ENCODE measurements around the gene TOR2A.

DNA sequence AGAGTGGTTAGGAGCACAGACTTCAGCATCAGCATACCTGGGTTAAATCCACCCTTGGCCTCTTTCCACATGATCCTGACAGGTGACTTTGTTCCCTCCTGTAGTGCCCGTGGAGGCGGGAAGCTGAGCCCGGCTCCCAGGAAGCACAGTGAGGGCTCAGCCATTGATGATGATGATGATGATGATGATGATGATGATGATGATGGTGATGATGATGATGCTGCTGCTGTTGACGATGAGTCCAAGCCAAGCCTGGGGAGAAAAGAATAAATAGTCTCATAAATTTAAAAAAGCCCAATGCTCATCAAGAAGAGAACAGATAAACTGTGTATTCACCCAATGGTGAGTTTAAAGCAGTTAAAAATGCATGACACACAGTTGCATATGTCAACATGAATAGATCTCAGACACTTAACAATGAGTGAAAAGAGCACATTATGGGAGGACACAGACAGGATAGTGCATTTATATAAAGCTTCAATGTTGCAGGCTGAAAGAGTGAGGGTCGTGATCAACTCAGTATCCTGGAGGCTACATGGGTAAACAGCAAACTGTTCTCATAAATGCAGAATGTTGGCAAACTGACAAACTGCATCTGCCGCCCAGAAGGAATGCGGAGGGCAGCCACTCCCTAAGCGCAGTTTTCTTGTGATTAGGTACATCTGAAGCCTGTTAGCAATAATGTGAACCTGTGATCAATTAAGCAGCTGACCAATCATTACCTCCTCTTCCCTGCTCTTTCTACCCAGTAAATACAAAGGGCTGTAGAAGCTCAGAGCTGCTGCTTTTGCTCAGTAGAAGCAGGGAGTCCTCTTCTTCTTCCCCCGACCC is 40.0 kb downstream of the TOR2A start:
- TF ChIP-seq, protein P1, sequence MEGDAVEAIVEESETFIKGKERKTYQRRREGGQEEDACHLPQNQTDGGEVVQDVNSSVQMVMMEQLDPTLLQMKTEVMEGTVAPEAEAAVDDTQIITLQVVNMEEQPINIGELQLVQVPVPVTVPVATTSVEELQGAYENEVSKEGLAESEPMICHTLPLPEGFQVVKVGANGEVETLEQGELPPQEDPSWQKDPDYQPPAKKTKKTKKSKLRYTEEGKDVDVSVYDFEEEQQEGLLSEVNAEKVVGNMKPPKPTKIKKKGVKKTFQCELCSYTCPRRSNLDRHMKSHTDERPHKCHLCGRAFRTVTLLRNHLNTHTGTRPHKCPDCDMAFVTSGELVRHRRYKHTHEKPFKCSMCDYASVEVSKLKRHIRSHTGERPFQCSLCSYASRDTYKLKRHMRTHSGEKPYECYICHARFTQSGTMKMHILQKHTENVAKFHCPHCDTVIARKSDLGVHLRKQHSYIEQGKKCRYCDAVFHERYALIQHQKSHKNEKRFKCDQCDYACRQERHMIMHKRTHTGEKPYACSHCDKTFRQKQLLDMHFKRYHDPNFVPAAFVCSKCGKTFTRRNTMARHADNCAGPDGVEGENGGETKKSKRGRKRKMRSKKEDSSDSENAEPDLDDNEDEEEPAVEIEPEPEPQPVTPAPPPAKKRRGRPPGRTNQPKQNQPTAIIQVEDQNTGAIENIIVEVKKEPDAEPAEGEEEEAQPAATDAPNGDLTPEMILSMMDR (IDR thresholded peaks at IDR 0.05 in 8 of 11, conservative IDR thresholded peaks at IDR 0.05 in 3 of 11), result no peak
- no peak for TF ChIP-seq POLR2A (IDR thresholded peaks at IDR 0.05)

All from spleen (tissue), 7 donors.